GM23248 (cell line): Measurements from ENCODE around the gene CALN1. TPM values are rescaled to one million over a fixed set of nuclear protein-coding genes. Genes with fewer than 3 reads are reported as not detected.

Source experiments
- DNase-seq: peaks from one replicate; pipeline ENCODE4 v3.0.0-alpha.2; 2015
- H2AFZ ChIP-seq: fragments of 200-600 bp; sonication (generic); 2 replicates; pipeline ENCODE4 v1.6.1; 2016; ENCODE audit warnings: antibody characterized with exemption
- H3F3A ChIP-seq: fragments of 200-600 bp; sonication (generic); 2 replicates; pipeline ENCODE4 v1.6.1; 2016; ENCODE audit warnings: mild to moderate bottlenecking, antibody characterized with exemption, mixed run types; ENCODE audit not compliant: insufficient read depth
- H3K27ac ChIP-seq: fragments of 200-600 bp; sonication (generic); 2 replicates; pipeline ENCODE4 v1.5.1; 2016; ENCODE audit warnings: mild to moderate bottlenecking
- H3K27me3 ChIP-seq: fragments of 200-600 bp; sonication (generic); replicated peaks from 2 replicates; pipeline ENCODE4 v1.6.1; 2016; ENCODE audit warnings: mild to moderate bottlenecking; ENCODE audit not compliant: insufficient read depth
- H3K36me3 ChIP-seq: fragments of 200-600 bp; sonication (generic); 2 replicates; pipeline ENCODE4 v1.6.1; 2016; ENCODE audit warnings: low read depth, mild to moderate bottlenecking
- H3K4me1 ChIP-seq: fragments of 200-600 bp; sonication (generic); 2 replicates; pipeline ENCODE4 v1.6.1; 2016; ENCODE audit warnings: mild to moderate bottlenecking; ENCODE audit not compliant: insufficient read depth
- H3K4me2 ChIP-seq: fragments of 200-600 bp; sonication (generic); one replicate; pipeline ENCODE4 v1.6.1; 2016; ENCODE audit warnings: mild to moderate bottlenecking; ENCODE audit not compliant: unreplicated experiment
- H3K4me3 ChIP-seq: fragments of 200-600 bp; sonication (generic); 2 replicates; pipeline ENCODE4 v1.5.1; 2016; ENCODE audit warnings: mild to moderate bottlenecking
- H3K79me2 ChIP-seq: fragments of 200-600 bp; sonication (generic); 2 replicates; pipeline ENCODE4 v1.6.1; 2016; ENCODE audit warnings: mild to moderate bottlenecking; ENCODE audit not compliant: insufficient read depth
- H3K9ac ChIP-seq: fragments of 200-600 bp; sonication (generic); 2 replicates; pipeline ENCODE4 v1.6.1; 2016; ENCODE audit warnings: mild to moderate bottlenecking
- H3K9me2 ChIP-seq: fragments of 200-600 bp; sonication (generic); 2 replicates; pipeline ENCODE4 v1.6.1; 2016; ENCODE audit warnings: mixed run types, mild to moderate bottlenecking, moderate library complexity; ENCODE audit not compliant: insufficient read depth
- H3K9me3 ChIP-seq: fragments of 200-600 bp; sonication (generic); one replicate; pipeline ENCODE4 v1.6.1; 2017; ENCODE audit warnings: low read depth
- H4K20me1 ChIP-seq: fragments of 200-600 bp; sonication (generic); 2 replicates; pipeline ENCODE4 v1.6.0; 2016; ENCODE audit not compliant: insufficient read depth
- EZH2 ChIP-seq: fragments of 200-600 bp; sonication (generic); IDR thresholded peaks from 2 replicates; pipeline ENCODE4 v1.6.1; 2018; ENCODE audit warnings: antibody characterized with exemption, mild to moderate bottlenecking; ENCODE audit not compliant: insufficient read depth, poor library complexity, severe bottlenecking
- EZH2phosphoT487 ChIP-seq: fragments of 200-600 bp; sonication (generic); IDR thresholded peaks from 2 replicates; pipeline ENCODE4 v1.6.1; 2018; ENCODE audit warnings: antibody characterized with exemption, moderate library complexity, mild to moderate bottlenecking, low read depth; ENCODE audit not compliant: insufficient read depth
- WGBS, 2 experiments: methylation state at CpG; one replicate each; pipeline ENCODE4 v1.1.6; 2015 to 2017; ENCODE audit warnings: low lambda C conversion rate in 2 of 2, low coverage in 1 of 2; ENCODE audit errors: missing lambda C conversion rate in 2 of 2; 5-methylcytosine and 5-hydroxymethylcytosine counted together
- in situ Hi-C: fragments of 300-500 bp; cut with MboI; formaldehyde crosslinking; loops from 2 replicates; pipeline ENCODE4 v1.15.0; 2020
- polyA plus RNA-seq: library from polyadenylated mRNA; unstranded; fragments of >200 nt; fragmentation: Nextera tagmentation; extraction: Ambion mirVana; gene quantifications from 2 replicates; pipeline ENCODE4 v1.2.1, GENCODE V29; 2016
- total RNA-seq: library from RNA; depleted of rRNA; stranded (reverse); fragments of >200 nt; shearing (Covaris generic); gene quantifications from 2 replicates; pipeline ENCODE4 v1.2.3, GENCODE V29; 2014

Gene CALN1
- total and polyA plus RNA-seq, 2 experiments from 2014 or later = not detected

- in situ Hi-C loops = no loop called here
- Histone ChIP-seq H3K27ac (no peak overlapping the region), H3K27me3 (no peaks in the 10 kb centered on the region), H3F3A (no peaks in the 10 kb centered on the region), H4K20me1 (no peaks in the 10 kb centered on the region), H3K79me2 (no peaks in the 10 kb centered on the region), H3K4me1 (no peaks in the 10 kb centered on the region), H3K4me3 (no peak overlapping the region), H3K9ac (no peak overlapping the region), H3K36me3 (no peaks in the 10 kb centered on the region), H3K9me2 (no peaks in the 10 kb centered on the region), H3K9me3 (no peaks in the 10 kb centered on the region), H3K4me2 (no peak overlapping the region), H2AFZ (no peak overlapping the region)
- TF ChIP-seq EZH2phosphoT487 (no peak), EZH2 (no peak)
- WGBS, 2 experiments = 37 to 43% methylated on average over 5 of the region's 5 CpGs
- DNase-seq = peak; percentile 13
Measured at GRCh38 chr7:71793251-71793650, 618.9 kb downstream of the CALN1 start.

- Histone ChIP-seq H3K4me3 (no peak overlapping the region), H2AFZ (no peak overlapping the region), H3K4me1 (no peaks in the 10 kb centered on the region), H3K4me2 (no peak overlapping the region), H3K27me3 (no peaks in the 10 kb centered on the region), H3F3A (no peaks in the 10 kb centered on the region), H4K20me1 (no peaks in the 10 kb centered on the region), H3K79me2 (no peaks in the 10 kb centered on the region), H3K9ac (no peak overlapping the region), H3K9me2 (no peaks in the 10 kb centered on the region), H3K9me3 (no peaks in the 10 kb centered on the region), H3K36me3 (no peaks in the 10 kb centered on the region), H3K27ac (no peak overlapping the region)
- in situ Hi-C loops = no loop called here
- peak; percentile 20 for DNase-seq
- WGBS, 2 experiments = 66 to 73% methylated on average over 15 of the region's 15 CpGs
- no peak for TF ChIP-seq EZH2phosphoT487
- TF ChIP-seq EZH2 = no peak
Measured at GRCh38 chr7:71787513-71787912, 624.6 kb downstream of the CALN1 start.

GRCh38 chr7:71785216-71785615, 626.9 kb downstream of the CALN1 start:
- H3K79me2 ChIP-seq = no peaks in the 10 kb centered on the region

GRCh38 chr7:71784781-71785180, 627.4 kb downstream of the CALN1 start:
- Histone ChIP-seq H2AFZ (no peak overlapping the region), H3K9me2 (no peaks in the 10 kb centered on the region), H3K27ac (no peak overlapping the region), H4K20me1 (no peaks in the 10 kb centered on the region), H3K9me3 (no peaks in the 10 kb centered on the region), H3K4me3 (no peak overlapping the region), H3K36me3 (no peaks in the 10 kb centered on the region), H3F3A (no peaks in the 10 kb centered on the region), H3K79me2 (no peaks in the 10 kb centered on the region), H3K27me3 (no peaks in the 10 kb centered on the region), H3K4me2 (no peak overlapping the region), H3K9ac (no peak overlapping the region), H3K4me1 (no peaks in the 10 kb centered on the region)
- no peak for DNase-seq
- 33 to 52% methylated on average over 6 of the region's 6 CpGs for WGBS, 2 experiments
- TF ChIP-seq EZH2phosphoT487 = no peak
- TF ChIP-seq EZH2 = no peak
- in situ Hi-C loops = no loop called here

More at GRCh38 chr7:71785216-71785615, 626.9 kb downstream of the CALN1 start:
- Histone ChIP-seq H3K36me3 (no peaks in the 10 kb centered on the region), H3K4me3 (no peak overlapping the region), H3K27ac (no peak overlapping the region), H3F3A (no peaks in the 10 kb centered on the region), H3K4me2 (no peak overlapping the region), H3K4me1 (no peaks in the 10 kb centered on the region), H4K20me1 (no peaks in the 10 kb centered on the region), H3K27me3 (no peaks in the 10 kb centered on the region), H3K9ac (no peak overlapping the region), H2AFZ (no peak overlapping the region), H3K9me2 (no peaks in the 10 kb centered on the region), H3K9me3 (no peaks in the 10 kb centered on the region)
- no peak for DNase-seq
- WGBS, 2 experiments = 26 to 31% methylated on average over 5 of the region's 5 CpGs
- no peak for TF ChIP-seq EZH2phosphoT487
- no peak for TF ChIP-seq EZH2
- in situ Hi-C loops = no loop called here

GRCh38 chr7:71784180-71784579, 628.0 kb downstream of the CALN1 start:
- Histone ChIP-seq H3F3A (no peaks in the 10 kb centered on the region), H2AFZ (no peak overlapping the region), H3K4me1 (no peaks in the 10 kb centered on the region), H3K9me3 (no peaks in the 10 kb centered on the region), H3K36me3 (no peaks in the 10 kb centered on the region), H3K79me2 (no peaks in the 10 kb centered on the region), H3K9me2 (no peaks in the 10 kb centered on the region), H3K27me3 (no peaks in the 10 kb centered on the region), H3K27ac (no peak overlapping the region), H3K9ac (no peak overlapping the region), H3K4me3 (no peak overlapping the region), H4K20me1 (no peaks in the 10 kb centered on the region), H3K4me2 (no peak overlapping the region)
- no peak for DNase-seq
- TF ChIP-seq EZH2phosphoT487 = no peak
- TF ChIP-seq EZH2 = no peak
- 4 to 8% methylated on average over 3 of the region's 3 CpGs for WGBS, 2 experiments
- in situ Hi-C loops = no loop called here
